NCI-H2196 (cell line): Measurements from ENCODE around the gene C7orf57.
"Not testable (repeated sequence)": the region's sequence is repeated elsewhere in the genome, so short reads cannot be mapped to it uniquely, and the experiment has no call there.

Source experiments
- DNase-seq: peaks from one replicate; lab custom pipeline; 2025; ENCODE audit not compliant: unreplicated experiment; lab: John Stamatoyannopoulos, UW

Gene C7orf57

DNA sequence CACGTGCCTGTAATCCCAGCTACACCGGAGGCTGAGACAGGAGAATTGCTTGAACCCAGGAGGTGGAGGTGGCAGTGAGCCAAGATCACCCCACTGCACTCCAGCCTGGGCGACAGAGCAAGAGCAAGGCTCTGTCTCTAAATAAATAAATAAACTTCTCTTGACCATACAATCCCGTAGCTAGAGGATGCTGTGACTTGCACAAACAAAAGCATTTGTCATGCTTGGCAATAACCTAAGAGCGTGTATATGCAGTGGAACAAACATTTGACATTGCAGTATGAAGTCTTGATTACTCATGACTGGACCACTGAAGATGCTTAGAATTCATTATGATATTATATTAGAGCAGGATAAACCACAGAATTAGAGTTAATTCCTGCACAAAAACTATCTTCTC, 1.4 kb upstream of the C7orf57 start:
- DNase-seq: no peak

- DNase-seq: peak; percentile 22
Measured at GRCh38 chr7:48035967-48036478, 680 bp downstream of the C7orf57 start.

- no peak for DNase-seq
Measured at GRCh38 chr7:48038815-48039506, 3.6 kb downstream of the C7orf57 start.

DNA sequence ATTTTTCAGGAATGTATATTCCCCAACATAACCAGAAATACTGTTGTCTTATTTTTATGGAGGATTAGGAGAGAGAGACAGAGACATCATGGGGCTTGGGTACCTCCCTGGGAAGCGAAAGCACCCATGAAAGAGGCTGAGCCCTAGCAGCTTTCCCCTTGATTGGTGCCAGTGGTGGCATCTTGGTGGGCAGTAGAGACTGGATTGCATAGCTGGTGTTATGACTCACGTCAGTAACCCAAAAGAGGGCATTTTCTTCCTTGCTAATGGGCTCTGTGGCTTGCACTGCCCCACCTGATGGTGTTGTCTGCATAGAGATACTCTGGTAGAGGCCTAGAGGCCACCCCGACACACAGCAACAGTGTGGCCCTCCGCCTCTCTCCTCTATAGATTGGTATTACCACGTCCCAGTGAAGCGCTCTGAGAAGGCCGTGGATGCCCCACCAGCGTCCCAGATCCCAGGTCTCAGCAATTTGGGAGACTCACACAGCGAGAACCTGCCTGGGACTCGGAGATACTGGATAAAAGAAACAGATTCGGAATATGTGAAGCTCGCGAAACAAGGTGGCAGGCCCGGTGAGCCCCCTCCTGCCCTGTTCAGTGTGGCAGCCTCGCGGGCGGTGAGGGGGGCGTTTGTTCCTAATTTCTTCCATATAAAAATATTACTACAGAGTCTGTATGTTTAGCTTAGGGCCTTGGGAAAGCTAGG, 5.8 kb downstream of the C7orf57 start:
- no peak for DNase-seq

- no peak for DNase-seq
Measured at GRCh38 chr7:48041653-48041970, 6.3 kb downstream of the C7orf57 start.

- DNase-seq: no peak
Measured at GRCh38 chr7:48042216-48042615, 6.9 kb downstream of the C7orf57 start.

GRCh38 chr7:48042636-48043035, 7.3 kb downstream of the C7orf57 start:
- DNase-seq: no peak

GRCh38 chr7:48045195-48045765, 9.9 kb downstream of the C7orf57 start:
- no peak for DNase-seq

- DNase-seq: no peak
Measured at GRCh38 chr7:48046458-48046857, 11.1 kb downstream of the C7orf57 start.

GRCh38 chr7:48048113-48048512, 12.8 kb downstream of the C7orf57 start:
- no peak for DNase-seq

DNA sequence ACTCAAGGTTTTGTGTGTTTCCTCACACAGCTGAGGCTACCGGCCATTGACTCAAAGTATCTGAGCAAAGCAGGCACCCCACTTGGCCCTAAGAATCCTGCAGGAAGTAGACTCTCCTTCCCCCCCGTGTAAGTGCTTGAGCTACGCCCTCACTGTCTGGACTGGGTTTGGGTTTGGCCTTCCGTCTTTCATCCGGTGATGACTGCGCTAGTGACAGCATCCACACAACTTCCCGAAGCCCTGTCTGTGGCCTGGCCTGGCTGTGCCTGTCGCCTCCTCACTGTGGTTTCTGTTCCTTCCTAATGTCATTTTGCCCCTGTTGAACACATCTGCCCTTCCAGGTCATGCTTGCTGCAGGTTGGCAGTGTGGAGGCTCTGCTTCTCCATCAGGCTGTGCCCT, 14.5 kb downstream of the C7orf57 start:
- no peak for DNase-seq

- DNase-seq: no peak
Measured at GRCh38 chr7:48052748-48053147, 17.4 kb downstream of the C7orf57 start.

DNA sequence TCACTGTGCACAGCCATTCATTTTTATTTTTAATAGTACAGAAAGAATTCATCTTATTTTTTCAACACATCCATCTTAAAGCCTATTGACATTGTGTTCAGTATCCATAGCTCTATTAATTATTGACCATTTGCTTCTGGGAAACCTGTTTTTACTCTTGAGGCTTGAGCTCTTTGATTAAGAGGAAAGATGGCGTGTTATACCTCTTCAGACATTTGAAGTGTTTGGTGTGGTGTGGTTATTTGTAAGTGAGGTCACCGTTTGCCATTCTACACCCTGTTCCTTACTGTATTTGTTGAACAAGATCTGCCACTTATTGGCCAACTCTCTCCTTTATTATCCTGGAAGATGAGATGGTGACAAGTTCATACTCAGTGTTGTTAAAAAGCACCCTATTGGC, 18.4 kb downstream of the C7orf57 start:
- DNase-seq: no peak

DNA sequence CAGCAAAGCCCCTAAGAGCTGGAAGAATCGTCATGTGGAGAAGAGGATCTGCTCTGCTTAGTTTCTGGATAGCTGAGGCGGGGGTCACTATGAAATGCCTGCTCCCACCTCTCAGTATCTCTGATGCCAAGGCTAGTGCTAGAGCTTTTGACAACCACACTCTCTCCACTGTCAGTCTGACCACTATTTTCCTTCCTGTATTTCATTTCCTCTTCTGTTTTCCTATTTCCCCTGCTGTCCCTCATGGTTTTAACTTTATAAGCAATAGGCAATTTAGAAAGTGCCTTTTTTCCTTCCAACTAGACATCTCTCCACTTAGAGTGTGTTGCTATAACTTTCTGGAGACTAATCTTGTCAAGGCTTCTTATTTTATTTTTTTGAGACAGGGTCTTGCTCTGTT, 23.6 kb downstream of the C7orf57 start:
- no peak for DNase-seq

DNA sequence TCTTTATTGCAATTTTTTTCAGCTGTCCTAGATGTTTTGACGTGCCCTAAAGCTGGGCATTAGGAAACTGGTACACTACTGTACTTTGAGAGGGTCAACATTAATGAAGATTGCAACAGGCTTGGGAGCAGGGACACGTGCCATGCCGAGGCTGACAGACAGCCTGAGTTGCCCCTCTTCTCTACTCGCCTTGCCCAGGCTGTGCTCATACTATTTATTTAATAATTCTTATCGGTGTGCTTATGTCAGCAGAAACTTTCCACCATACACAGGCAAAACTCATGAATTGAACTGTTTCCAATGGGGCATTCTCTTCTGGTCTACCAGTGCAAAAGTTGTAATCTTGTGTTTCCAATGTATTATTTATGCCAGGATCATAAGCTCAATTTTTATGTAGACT, 24.4 kb downstream of the C7orf57 start:
- DNase-seq: no peak

DNA sequence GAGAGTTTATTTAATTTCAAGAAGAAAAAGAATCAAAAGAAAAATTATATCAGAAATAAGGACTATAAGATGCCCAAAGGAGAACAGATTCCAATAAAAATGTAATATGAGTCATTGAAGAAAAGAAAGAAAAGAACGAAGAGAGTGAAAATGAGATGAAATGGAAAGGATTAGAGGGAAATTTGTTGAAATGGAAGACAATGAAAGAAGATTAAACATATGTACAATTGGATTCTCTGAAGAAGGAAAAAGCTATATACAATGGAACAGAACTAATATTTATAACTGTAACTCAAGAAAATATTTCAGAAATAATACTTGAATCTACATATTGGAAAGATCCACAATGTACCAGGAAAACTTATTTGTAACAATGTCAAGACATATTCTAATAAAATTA, 28.6 kb downstream of the C7orf57 start:
- DNase-seq: no peak

DNA sequence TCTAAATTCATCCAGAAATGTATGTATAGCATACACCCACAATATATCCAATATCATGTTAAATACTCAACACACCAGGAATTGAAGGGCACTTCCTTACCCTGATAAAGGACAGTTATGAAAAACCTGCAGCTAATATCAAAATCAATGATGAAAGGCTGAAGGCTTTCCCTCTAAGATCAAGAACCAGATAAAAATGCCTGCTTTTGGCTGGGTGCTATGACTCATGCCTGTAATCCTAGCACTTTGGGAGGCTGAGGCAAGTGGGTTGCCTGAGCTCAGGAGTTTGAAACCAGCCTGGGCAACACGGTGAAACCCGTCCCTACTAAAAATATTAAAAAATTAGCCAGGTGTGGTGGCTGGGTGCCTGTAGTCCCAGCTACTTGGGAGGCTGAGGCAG, 32.1 kb downstream of the C7orf57 start:
- no peak for DNase-seq

DNA sequence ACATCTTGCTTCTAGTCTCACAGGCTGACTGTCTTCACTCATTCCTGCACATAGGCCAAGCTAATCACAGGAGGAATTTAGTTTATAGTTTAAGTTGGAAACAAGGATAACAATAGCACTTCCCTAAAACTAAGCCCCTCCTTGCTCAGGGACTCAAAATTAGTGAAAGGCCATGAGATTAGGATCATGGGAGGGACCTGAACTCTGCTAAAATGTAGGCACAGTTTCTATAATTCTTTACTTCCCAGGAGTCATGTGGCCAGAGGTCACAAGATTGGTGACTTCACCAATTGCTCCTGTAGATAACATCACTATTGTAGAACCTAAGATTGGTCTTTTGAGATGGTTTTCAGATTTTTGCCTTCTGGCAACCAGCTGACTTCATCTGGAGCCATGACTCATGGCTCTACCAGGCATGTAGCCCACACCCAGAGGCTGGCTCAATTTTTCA, 38.9 kb downstream of the C7orf57 start:
- DNase-seq: no peak

DNA sequence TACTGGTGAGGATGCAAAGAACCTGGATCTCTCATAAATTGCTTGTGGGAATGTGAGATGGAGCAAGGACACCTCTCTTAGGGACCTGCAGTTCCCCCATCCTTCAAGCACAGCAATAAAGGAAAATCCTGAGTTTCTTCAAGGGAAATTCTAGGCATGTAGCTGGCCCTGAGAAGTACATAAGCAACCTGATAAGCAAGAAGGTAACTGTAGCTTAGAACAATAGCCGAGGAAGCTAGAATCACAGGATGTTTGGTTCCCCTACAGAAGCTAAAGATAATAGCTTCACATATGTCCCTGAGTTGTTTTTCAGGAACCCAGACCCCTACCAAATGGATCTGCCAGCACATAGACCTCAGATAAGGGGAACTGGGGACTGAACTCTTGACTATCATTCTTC, 42.1 kb downstream of the C7orf57 start:
- no peak for DNase-seq

- DNase-seq: no peak
Measured at GRCh38 chr7:48078470-48078869, 43.1 kb downstream of the C7orf57 start.

GRCh38 chr7:48082378-48082777, 47.0 kb downstream of the C7orf57 start:
- not testable (repeated sequence) for DNase-seq

DNA sequence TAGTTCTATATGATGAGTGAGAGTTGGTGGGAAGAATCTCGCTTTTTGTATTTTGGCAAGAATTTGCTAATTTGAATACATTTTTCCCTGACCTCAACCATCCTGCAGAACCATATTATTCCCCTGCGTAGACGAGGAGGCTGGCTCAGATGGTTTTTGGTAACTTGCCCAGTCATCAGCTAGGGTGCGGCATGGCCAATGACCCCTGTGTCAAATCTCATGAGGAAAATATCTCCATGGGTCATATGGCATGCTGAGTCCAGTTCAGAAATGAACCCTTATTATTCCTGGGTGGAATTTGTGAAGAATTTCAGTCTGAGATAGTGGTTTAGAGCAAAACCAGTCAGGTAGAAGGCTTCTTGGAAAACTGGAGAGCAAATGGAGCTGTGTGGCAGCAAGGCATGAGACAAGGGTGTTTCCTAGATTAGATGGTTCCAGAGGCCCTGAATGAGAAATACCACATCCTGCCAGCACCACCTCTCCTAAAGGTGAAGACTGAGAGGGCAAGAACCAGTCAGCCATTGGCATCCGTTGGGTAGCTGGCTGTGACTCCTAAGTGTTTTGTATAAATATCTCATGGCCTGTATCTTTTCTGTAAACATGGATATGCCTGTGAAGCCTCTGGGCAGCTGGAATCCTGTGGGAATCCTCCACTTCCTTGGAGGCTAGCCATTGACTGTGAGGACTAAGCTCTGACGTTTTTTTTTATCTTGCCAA, 47.9 kb downstream of the C7orf57 start:
- no peak for DNase-seq
